NOMO-1 treated with DMSO at 0.1 percent for 48 hours (cell line): Measurements from ENCODE around the gene C11orf58.
A peak's percentile ranks its signal among the peaks of the same experiment; 100 is the strongest.

Experiments used
- DNase-seq: peaks from one replicate; lab custom pipeline; 2025; ENCODE audit not compliant: unreplicated experiment; lab: John Stamatoyannopoulos, UW

Gene C11orf58

GRCh38 chr11:16767957-16768356 lies 29.5 kb downstream of the C11orf58 start:
- DNase-seq: no peak

GRCh38 chr11:16769386-16769785 lies 30.9 kb downstream of the C11orf58 start:
- DNase-seq: no peak

- DNase-seq: no peak
Observed at GRCh38 chr11:16770016-16770415, 31.6 kb downstream of the C11orf58 start.

GRCh38 chr11:16771350-16772140 lies 33.1 kb downstream of the C11orf58 start:
- DNase-seq: no peak

- DNase-seq: no peak
Observed at GRCh38 chr11:16772141-16772512, 33.7 kb downstream of the C11orf58 start.

- no peak for DNase-seq
Observed at GRCh38 chr11:16773981-16774935, 35.8 kb downstream of the C11orf58 start.

- DNase-seq: no peak
Observed at GRCh38 chr11:16774936-16775613, 36.6 kb downstream of the C11orf58 start.

- DNase-seq: no peak
Observed at GRCh38 chr11:16775614-16776283, 37.3 kb downstream of the C11orf58 start.

GRCh38 chr11:16776711-16777612 lies 38.5 kb downstream of the C11orf58 start:
- no peak for DNase-seq

- DNase-seq: no peak
Observed at GRCh38 chr11:16777613-16777975, 39.1 kb downstream of the C11orf58 start.

GRCh38 chr11:16778286-16778685 lies 39.8 kb downstream of the C11orf58 start:
- no peak for DNase-seq

GRCh38 chr11:16778876-16779275 lies 40.4 kb downstream of the C11orf58 start:
- DNase-seq: no peak

GRCh38 chr11:16779436-16779835 lies 41.0 kb downstream of the C11orf58 start:
- DNase-seq: peak; percentile 58

GRCh38 chr11:16780146-16780545 lies 41.7 kb downstream of the C11orf58 start:
- DNase-seq: no peak

GRCh38 chr11:16780698-16781550 lies 42.5 kb downstream of the C11orf58 start:
- DNase-seq: no peak

GRCh38 chr11:16781936-16782919 lies 43.8 kb downstream of the C11orf58 start:
- DNase-seq: no peak

GRCh38 chr11:16783321-16783801 lies 44.9 kb downstream of the C11orf58 start:
- DNase-seq: no peak

GRCh38 chr11:16784097-16784496 lies 45.6 kb downstream of the C11orf58 start:
- no peak for DNase-seq
